Astrocyte (in vitro differentiated cells and primary cell): ENCODE data around the gene OTOF. TPM values are rescaled to one million over a fixed set of nuclear protein-coding genes. Genes with fewer than 3 reads are reported as not detected.

ENCODE experiments used
- DNase-seq: peaks from one replicate; pipeline ENCODE4 v3.0.0-alpha.2; 2010; ENCODE audit warnings: low read depth
- FAIRE-seq: peaks from 2 replicates; lab custom pipeline; 2011; peaks lifted over from hg19 to GRCh38; lab: Jason Lieb, UNC
- H2AFZ ChIP-seq: 2 replicates; pipeline ENCODE4 v1.6.0; 2012; ENCODE audit warnings: low read depth, low read length, inconsistent platforms
- H3K27ac ChIP-seq: 2 replicates; pipeline ENCODE4 v1.5.1; 2011; ENCODE audit warnings: low read depth, low read length, inconsistent platforms
- H3K27me3 ChIP-seq: 2 replicates; pipeline ENCODE4 v1.6.0; 2011; ENCODE audit warnings: low read length, inconsistent platforms; ENCODE audit not compliant: insufficient read depth
- H3K36me3 ChIP-seq: 2 replicates; pipeline ENCODE4 v1.5.1; 2011; ENCODE audit warnings: low read length, inconsistent platforms; ENCODE audit not compliant: insufficient read depth
- H3K4me1 ChIP-seq: 2 replicates; pipeline ENCODE4 v1.5.1; 2011; ENCODE audit warnings: low read length, inconsistent platforms; ENCODE audit not compliant: insufficient read depth
- H3K4me2 ChIP-seq: 2 replicates; pipeline ENCODE4 v1.6.0; 2012; ENCODE audit warnings: low read length, inconsistent platforms
- H3K4me3 ChIP-seq: 2 replicates; pipeline ENCODE4 v1.5.1; 2011; ENCODE audit warnings: low read depth, mild to moderate bottlenecking, low read length, inconsistent platforms; ENCODE audit not compliant: insufficient read depth
- H3K79me2 ChIP-seq: 2 replicates; pipeline ENCODE4 v1.6.0; 2012; ENCODE audit warnings: mild to moderate bottlenecking, low read length, inconsistent platforms; ENCODE audit not compliant: insufficient read depth
- H3K9ac ChIP-seq: 2 replicates; pipeline ENCODE4 v1.6.0; 2012; ENCODE audit warnings: mild to moderate bottlenecking, low read length, inconsistent platforms
- H3K9me3 ChIP-seq: 2 replicates; pipeline ENCODE4 v1.5.1; 2012; ENCODE audit warnings: low read depth, mild to moderate bottlenecking, low read length, inconsistent platforms; ENCODE audit not compliant: insufficient read depth
- H4K20me1 ChIP-seq: 2 replicates; pipeline ENCODE4 v1.6.0; 2012; ENCODE audit warnings: low read length, inconsistent platforms; ENCODE audit not compliant: insufficient read depth
- H3K27ac Mint-ChIP-seq: one replicate; pipeline ENCODE4 v1.8.0; 2021; ENCODE audit warnings: mild to moderate bottlenecking, mixed read lengths; ENCODE audit not compliant: unreplicated experiment
- H3K27me3 Mint-ChIP-seq: one replicate; pipeline ENCODE4 v1.8.0; 2021; ENCODE audit warnings: low read depth, mixed read lengths; ENCODE audit not compliant: unreplicated experiment
- H3K36me3 Mint-ChIP-seq: one replicate; pipeline ENCODE4 v1.8.0; 2021; ENCODE audit warnings: low read depth, mixed read lengths; ENCODE audit not compliant: unreplicated experiment
- H3K4me1 Mint-ChIP-seq: one replicate; pipeline ENCODE4 v1.8.0; 2021; ENCODE audit warnings: low read depth, mixed read lengths; ENCODE audit not compliant: unreplicated experiment
- H3K4me3 Mint-ChIP-seq: one replicate; pipeline ENCODE4 v1.8.0; 2021; ENCODE audit warnings: mild to moderate bottlenecking, moderate library complexity, mixed read lengths; ENCODE audit not compliant: unreplicated experiment
- H3K9me3 Mint-ChIP-seq: one replicate; pipeline ENCODE4 v1.8.0; 2021; ENCODE audit warnings: mild to moderate bottlenecking, mixed read lengths; ENCODE audit not compliant: unreplicated experiment
- CTCF ChIP-seq: IDR thresholded peaks from 2 replicates; pipeline ENCODE4 v1.5.1; 2011; ENCODE audit warnings: low read depth, mild to moderate bottlenecking, inconsistent platforms, low read length, moderate library complexity; ENCODE audit not compliant: insufficient read depth
- EZH2 ChIP-seq: IDR thresholded peaks from 2 replicates; pipeline ENCODE4 v1.6.1; 2012; ENCODE audit warnings: mild to moderate bottlenecking, low read length, inconsistent platforms; ENCODE audit not compliant: insufficient read depth
- total RNA-seq: library from RNA; stranded (reverse); gene quantifications from 2 replicates; pipeline ENCODE4 v1.2.1, GENCODE V29; 2021

Gene OTOF
- total RNA-seq, 1 donor from 2014 or later = not detected

GRCh38 chr2:26455037-26455669 is 22.8 kb downstream of the OTOF start:
- H3K27ac ChIP-seq = no peak overlapping the region
- no peak overlapping the region for H3K4me2 ChIP-seq
- DNase-seq (no peak), FAIRE-seq (no peak)
- H3K9me3 ChIP-seq = no peaks in the 10 kb centered on the region
- no peak overlapping the region for H2AFZ ChIP-seq
- Mint-ChIP-seq H3K9me3 (no peaks in the 10 kb centered on the region), H3K27ac (no peak overlapping the region), H3K4me1 (peaks cover 6% of the 10 kb centered on the region), H3K36me3 (no peaks in the 10 kb centered on the region), H3K27me3 (peaks cover 33% of the 10 kb centered on the region), H3K4me3 (no peak overlapping the region)
- no peaks in the 10 kb centered on the region for H3K79me2 ChIP-seq
- no peaks in the 10 kb centered on the region for H3K36me3 ChIP-seq
- H3K9ac ChIP-seq = no peak overlapping the region
- no peak overlapping the region for H3K4me3 ChIP-seq
- no peaks in the 10 kb centered on the region for H4K20me1 ChIP-seq
- TF ChIP-seq CTCF = no peak
- no peak for TF ChIP-seq EZH2
- H3K27me3 ChIP-seq = no peaks in the 10 kb centered on the region
- H3K4me1 ChIP-seq = no peaks in the 10 kb centered on the region

- Histone ChIP-seq H3K9ac (no peak overlapping the region), H2AFZ (no peak overlapping the region), H3K36me3 (no peaks in the 10 kb centered on the region), H3K79me2 (no peaks in the 10 kb centered on the region), H4K20me1 (no peaks in the 10 kb centered on the region), H3K27me3 (no peaks in the 10 kb centered on the region), H3K9me3 (no peaks in the 10 kb centered on the region), H3K4me1 (no peaks in the 10 kb centered on the region), H3K4me2 (no peak overlapping the region), H3K4me3 (no peak overlapping the region), H3K27ac (no peak overlapping the region)
- TF ChIP-seq CTCF = no peak
- no peak for TF ChIP-seq EZH2
- DNase-seq = no peak
- peaks cover 6% of the 10 kb centered on the region for H3K4me1 Mint-ChIP-seq
- H3K9me3 Mint-ChIP-seq = no peaks in the 10 kb centered on the region
- H3K27me3 Mint-ChIP-seq = peaks cover 31% of the 10 kb centered on the region
- FAIRE-seq = no peak
- no peak overlapping the region for H3K4me3 Mint-ChIP-seq
- H3K27ac Mint-ChIP-seq = no peak overlapping the region
- H3K36me3 Mint-ChIP-seq = no peaks in the 10 kb centered on the region
These were observed 23.3 kb downstream of the OTOF start for GRCh38 chr2:26454561-26455001.
